Keratinocyte (primary cell): ENCODE measurements around the gene FGF18. TPM values are rescaled to one million over a fixed set of nuclear protein-coding genes. Genes with fewer than 3 reads are reported as not detected.

Experiments
- DNase-seq: peaks from one replicate; pipeline ENCODE4 v3.0.0-alpha.2; 2011; ENCODE audit warnings: low read depth, missing footprints, low spot score
- FAIRE-seq: peaks from 2 replicates; lab custom pipeline; 2011; peaks lifted over from hg19 to GRCh38; lab: Jason Lieb, UNC
- H2AFZ ChIP-seq: 2 replicates; pipeline ENCODE4 v1.6.0; 2012; ENCODE audit warnings: low read length, control low read depth, inconsistent platforms; ENCODE audit not compliant: control insufficient read depth
- H3K27ac ChIP-seq: 2 replicates; pipeline ENCODE4 v1.5.1; 2011; ENCODE audit warnings: low read length; ENCODE audit not compliant: control insufficient read depth, insufficient read depth
- H3K27me3 ChIP-seq: 3 replicates; pipeline ENCODE4 v1.6.0; 2011; ENCODE audit warnings: low read length; ENCODE audit not compliant: control insufficient read depth, insufficient read depth; ENCODE audit errors: extremely low read depth
- H3K36me3 ChIP-seq, 2 experiments: 2 replicates in 1 of 2; 3 replicates in 1 of 2; pipeline ENCODE4 v1.5.1; 2011; ENCODE audit warnings: low read length in 2 of 2, mild to moderate bottlenecking in 1 of 2; ENCODE audit not compliant: control insufficient read depth in 2 of 2, insufficient read depth in 2 of 2; ENCODE audit errors: extremely low read depth in 1 of 2
- H3K4me1 ChIP-seq: 3 replicates; pipeline ENCODE4 v1.5.1; 2011; ENCODE audit warnings: low read length; ENCODE audit not compliant: control insufficient read depth, insufficient read depth; ENCODE audit errors: extremely low read depth
- H3K4me2 ChIP-seq: 3 replicates; pipeline ENCODE4 v1.6.0; 2011; ENCODE audit warnings: low read depth, low read length; ENCODE audit not compliant: control insufficient read depth, insufficient read depth; ENCODE audit errors: extremely low read depth
- H3K4me3 ChIP-seq, 3 experiments: fragments of 200-600 bp in 1 of 3; sonication (generic) in 1 of 3; 2 replicates in 2 of 3; 3 replicates in 1 of 3; pipeline ENCODE4 v1.5.1; 2011 to 2016; ENCODE audit warnings: low read length in 3 of 3, mild to moderate bottlenecking in 3 of 3, control low read depth in 2 of 3, inconsistent platforms in 1 of 3, low read depth in 1 of 3, mixed read lengths in 1 of 3, mixed run types in 1 of 3, moderate library complexity in 1 of 3; ENCODE audit not compliant: control insufficient read depth in 2 of 3, insufficient read depth in 2 of 3; ENCODE audit errors: extremely low read depth in 1 of 3
- H3K79me2 ChIP-seq: 2 replicates; pipeline ENCODE4 v1.6.0; 2012; ENCODE audit warnings: low read length; ENCODE audit not compliant: control insufficient read depth, insufficient read depth
- H3K9ac ChIP-seq: 3 replicates; pipeline ENCODE4 v1.6.0; 2011; ENCODE audit warnings: low read length; ENCODE audit not compliant: control insufficient read depth, insufficient read depth; ENCODE audit errors: extremely low read depth
- H3K9me1 ChIP-seq: 3 replicates; pipeline ENCODE4 v1.6.0; 2011; ENCODE audit warnings: low read length; ENCODE audit not compliant: control insufficient read depth, insufficient read depth; ENCODE audit errors: extremely low read depth
- H3K9me3 ChIP-seq: 2 replicates; pipeline ENCODE4 v1.5.1; 2012; ENCODE audit warnings: low read depth, low read length; ENCODE audit not compliant: control insufficient read depth
- H4K20me1 ChIP-seq: 3 replicates; pipeline ENCODE4 v1.6.0; 2011; ENCODE audit warnings: low read length; ENCODE audit not compliant: control insufficient read depth, insufficient read depth; ENCODE audit errors: extremely low read depth
- CTCF ChIP-seq, 3 experiments: IDR thresholded peaks in 1 of 3; conservative IDR thresholded peaks in 1 of 3; optimal IDR thresholded peaks in 1 of 3; 2 replicates in 2 of 3; 3 replicates in 1 of 3; pipeline versions ENCODE3 to v1.5.1; 2011; ENCODE audit warnings: low read length in 3 of 3, mild to moderate bottlenecking in 3 of 3, moderate library complexity in 2 of 3, control low read depth in 1 of 3, inconsistent platforms in 1 of 3; ENCODE audit not compliant: insufficient read depth in 2 of 3; ENCODE audit errors: extremely low read depth in 1 of 3
- EZH2 ChIP-seq: IDR thresholded peaks from one replicate; pipeline ENCODE4 v1.6.1; 2012; ENCODE audit warnings: inconsistent platforms, mild to moderate bottlenecking, low read length, moderate library complexity
- dilution Hi-C: fragments of 300-500 bp; cut with MboI; formaldehyde crosslinking; loops from one replicate; pipeline ENCODE4 v1.7.0; 2020; ENCODE audit warnings: low sequenced_read_pairs; ENCODE audit not compliant: extremely low pct_ligation_motif_present
- polyA plus RNA-seq, 5 experiments: library from polyadenylated mRNA; depleted of rRNA in 3 of 5; stranded (reverse) in 3 of 5; stranded (forward) in 1 of 5; unstranded in 1 of 5; fragments of >200 nt; gene quantifications; 1 replicate in 1 of 5; 2 replicates in 3 of 5; 3 replicates in 1 of 5; pipeline versions ENCODE4 v1.2.1 to v1.2.3, GENCODE V29; 2011 to 2012; ENCODE audit warnings: missing spikeins in 2 of 5, low read depth in 1 of 5, low replicate concordance in 1 of 5

The FGF18 gene
- polyA plus RNA-seq, 1 donor (not counting 4 experiments of a cell fraction or from before 2014, with no cell fraction given) = 0.05 TPM

GRCh38 chr5:171433982-171434676 lies 14.7 kb downstream of the FGF18 start:
- Histone ChIP-seq H4K20me1 (no peaks in the 10 kb centered on the region), H3K27me3 (no peaks in the 10 kb centered on the region), H3K9me3 (no peaks in the 10 kb centered on the region), H2AFZ (no peak overlapping the region), H3K4me1 (no peaks in the 10 kb centered on the region), H3K4me3 (no peak overlapping the region), H3K36me3 (no peaks in the 10 kb centered on the region), H3K27ac (no peak overlapping the region), H3K9me1 (no peaks in the 10 kb centered on the region), H3K9ac (no peak overlapping the region), H3K4me2 (no peak overlapping the region), H3K79me2 (no peaks in the 10 kb centered on the region)
- FAIRE-seq (no peak), DNase-seq (no peak)
- no peak for TF ChIP-seq EZH2
- no peak for TF ChIP-seq CTCF (optimal IDR thresholded peaks at IDR 0.05 in 1 of 3, IDR thresholded peaks at IDR 0.05 in 1 of 3, conservative IDR thresholded peaks at IDR 0.05 in 1 of 3; ENCODE audit: extremely low read depth in 1 of 3, insufficient read depth in 2 of 3, low read length in 3 of 3)
- dilution Hi-C loops = no loop called here

GRCh38 chr5:171434874-171435273 lies 15.4 kb downstream of the FGF18 start:
- DNase-seq (no peak), FAIRE-seq (no peak)
- H3K4me2 ChIP-seq = no peak overlapping the region
- no peaks in the 10 kb centered on the region for H3K27me3 ChIP-seq
- no peaks in the 10 kb centered on the region for H3K4me1 ChIP-seq
- H2AFZ ChIP-seq = no peak overlapping the region
- H3K79me2 ChIP-seq = no peaks in the 10 kb centered on the region
- H4K20me1 ChIP-seq = no peaks in the 10 kb centered on the region
- no peak overlapping the region for H3K27ac ChIP-seq
- no peak overlapping the region for H3K9ac ChIP-seq
- no peak overlapping the region for H3K4me3 ChIP-seq
- no peaks in the 10 kb centered on the region for H3K36me3 ChIP-seq
- dilution Hi-C loops = no loop called here
- H3K9me1 ChIP-seq = no peaks in the 10 kb centered on the region
- no peak for TF ChIP-seq EZH2
- TF ChIP-seq CTCF (optimal IDR thresholded peaks at IDR 0.05 in 1 of 3, IDR thresholded peaks at IDR 0.05 in 1 of 3, conservative IDR thresholded peaks at IDR 0.05 in 1 of 3; ENCODE audit: extremely low read depth in 1 of 3, insufficient read depth in 2 of 3, low read length in 3 of 3) = no peak
- H3K9me3 ChIP-seq = no peaks in the 10 kb centered on the region
